HepG2 (cell line): ENCODE measurements around the gene GTF3A. TPM values are rescaled to one million over a fixed set of nuclear protein-coding genes. Genes with fewer than 3 reads are reported as not detected.
A peak's percentile ranks its signal among the peaks of the same experiment; 100 is the strongest.

Source experiments
- ATAC-seq: fragments of 200-7000 bp; cut with Tn5 transposase; 3 replicates; pipeline ENCODE4 v1.9.1; 2020; ENCODE audit warnings: mild to moderate bottlenecking, moderate library complexity
- BruUV-seq: library from RNA; stranded (reverse); fragments of 400-500 nt; replicated peaks from 2 replicates; lab custom pipeline; 2021; lab: Mats Ljungman, UMichigan
- CTCF ChIA-PET: fragments of 300-600 bp; formaldehyde crosslinking; extraction: SDS; loops from one replicate; lab custom pipeline; 2021; ENCODE audit warnings: low total read pairs, inconsistent platforms, low intra/inter-chr PET ratio; lab: Yijun Ruan, JAX
- POLR2A ChIA-PET: fragments of 350-600 bp; sonication (Branson Sonifier 250); formaldehyde crosslinking; loops from one replicate; lab custom pipeline; 2020; ENCODE audit warnings: antibody characterized with exemption, inconsistent platforms; lab: Yijun Ruan, JAX
- DNase-seq: peaks from one replicate; pipeline ENCODE4 v3.0.0-alpha.2; 2015; ENCODE audit warnings: low spot score
- FAIRE-seq: peaks from 3 replicates; lab custom pipeline; 2011; peaks lifted over from hg19 to GRCh38; lab: Jason Lieb, UNC
- H2AFZ ChIP-seq: one replicate; pipeline ENCODE4 v1.6.1; 2011; ENCODE audit warnings: low read length, inconsistent platforms
- H3K27ac ChIP-seq: fragments of 300-600 bp; 3 replicates; pipeline ENCODE4 v1.8.0; 2011; ENCODE audit warnings: mixed run types, mild to moderate bottlenecking, mixed read lengths, low read length, inconsistent platforms; ENCODE audit not compliant: insufficient read depth; ENCODE audit errors: extremely low read length
- H3K27me3 ChIP-seq, 2 experiments: fragments of 200-600 bp in 1 of 2; 2 replicates in 1 of 2; 3 replicates in 1 of 2; pipeline versions ENCODE4 v1.6.0 to v1.8.0; 2011; ENCODE audit warnings: low read length in 2 of 2, mild to moderate bottlenecking in 2 of 2, moderate library complexity in 2 of 2, inconsistent platforms in 1 of 2; ENCODE audit not compliant: insufficient read depth in 2 of 2, control insufficient read depth in 1 of 2
- H3K36me3 ChIP-seq, 2 experiments: fragments of 200-600 bp in 1 of 2; replicated peaks in 1 of 2; 2 replicates in 1 of 2; 3 replicates in 1 of 2; pipeline versions ENCODE4 v1.5.1 to v1.8.0; 2011; ENCODE audit warnings: low read length in 2 of 2, inconsistent platforms in 1 of 2; ENCODE audit not compliant: insufficient read depth in 2 of 2, control insufficient read depth in 1 of 2
- H3K4me1 ChIP-seq: 2 replicates; pipeline ENCODE4 v1.5.1; 2012; ENCODE audit warnings: low read length, inconsistent platforms; ENCODE audit not compliant: insufficient read depth
- H3K4me2 ChIP-seq: 2 replicates; pipeline ENCODE4 v1.6.0; 2011; ENCODE audit warnings: low read depth, low read length, inconsistent platforms
- H3K4me3 ChIP-seq, 3 experiments: fragments of 200-600 bp in 1 of 3; sonication (generic), shearing (Covaris generic) in 1 of 3; replicated peaks in 1 of 3; 2 replicates each; pipeline ENCODE4 v1.5.1; 2011 to 2016; ENCODE audit warnings: low read length in 3 of 3, inconsistent platforms in 2 of 3, low read depth in 2 of 3, mild to moderate bottlenecking in 2 of 3, control low read depth in 1 of 3, mixed read lengths in 1 of 3; ENCODE audit not compliant: insufficient read depth in 1 of 3
- H3K79me2 ChIP-seq: one replicate; pipeline ENCODE4 v1.6.1; 2011; ENCODE audit warnings: low read length, inconsistent platforms; ENCODE audit not compliant: insufficient read depth
- H3K9ac ChIP-seq: 2 replicates; pipeline ENCODE4 v1.6.0; 2011; ENCODE audit warnings: mild to moderate bottlenecking, low read depth, low read length, inconsistent platforms; ENCODE audit not compliant: insufficient read depth
- H3K9me3 ChIP-seq: 2 replicates; pipeline ENCODE4 v1.5.1; 2012; ENCODE audit warnings: mild to moderate bottlenecking, low read length
- H4K20me1 ChIP-seq: 2 replicates; pipeline ENCODE4 v1.6.0; 2011; ENCODE audit warnings: inconsistent platforms, mild to moderate bottlenecking, low read length, moderate library complexity; ENCODE audit not compliant: insufficient read depth
- CBX1 ChIP-seq: IDR thresholded peaks from one replicate; pipeline ENCODE4 v1.6.1; 2016; ENCODE audit warnings: antibody characterized with exemption, low read depth
- MEF2D ChIP-seq: sonication (generic); formaldehyde crosslinking; IDR thresholded peaks from 2 replicates; pipeline ENCODE4 v1.5.1; 2020; ENCODE audit warnings: mild to moderate bottlenecking, missing genetic modification reagents
- SAFB2 ChIP-seq: sonication (generic); formaldehyde crosslinking; IDR thresholded peaks from 2 replicates; pipeline ENCODE4 v1.5.1; 2020; ENCODE audit warnings: missing genetic modification reagents, low read depth, mild to moderate bottlenecking, borderline replicate concordance
- ZNF234 ChIP-seq: sonication (generic); formaldehyde crosslinking; conservative IDR thresholded peaks from 2 replicates; pipeline ENCODE4 v1.5.1; 2020; ENCODE audit warnings: mild to moderate bottlenecking, missing genetic modification reagents
- ZNF687 ChIP-seq: sonication (generic); formaldehyde crosslinking; IDR thresholded peaks from 2 replicates; pipeline ENCODE4 v1.5.1; 2020; ENCODE audit warnings: mild to moderate bottlenecking, missing genetic modification reagents, moderate library complexity
- ZNF770 ChIP-seq: sonication (generic); formaldehyde crosslinking; IDR thresholded peaks from 2 replicates; pipeline ENCODE4 v1.5.0; 2020; ENCODE audit warnings: mild to moderate bottlenecking, missing genetic modification reagents
- WGBS: methylation state at CpG from one replicate; pipeline ENCODE4 v1.1.6; 2017; ENCODE audit warnings: low lambda C conversion rate; 5-methylcytosine and 5-hydroxymethylcytosine counted together
- in situ Hi-C: cut with HindIII; loops from 2 replicates; pipeline ENCODE4 v1.10.0; 2017; ENCODE audit warnings: low pct_unique_long_range_greater_than_20kb; ENCODE audit not compliant: extremely low pct_ligation_motif_present
- intact Hi-C: fragments of 100-400 bp; cut with micrococcal nuclease; formaldehyde crosslinking; loops from one replicate; pipeline ENCODE4 v1.10.0; 2022; ENCODE audit not compliant: unreplicated experiment
- polyA plus RNA-seq, 8 experiments: library from polyadenylated mRNA; depleted of rRNA in 3 of 8; stranded (reverse) in 7 of 8; unstranded in 1 of 8; fragments of >200 nt; fragmentation: Illumina TruSeq in 4 of 8; extraction: Trizol in 4 of 8; gene quantifications; 2 replicates each; pipeline versions ENCODE4 v1.2.1 to v1.2.3, GENCODE V29; 2011 to 2016; ENCODE audit warnings: low read depth in 4 of 8, missing spikeins in 1 of 8, mixed read lengths in 1 of 8; ENCODE audit not compliant: insufficient read depth in 1 of 8
- total RNA-seq, 5 experiments: library from RNA; depleted of rRNA; stranded (reverse); fragments of >200 nt; fragmentation: Illumina TruSeq; extraction: Trizol; gene quantifications; 2 replicates each; pipeline ENCODE4 v1.2.3, GENCODE V29; 2016; ENCODE audit warnings: low read depth in 1 of 5

Gene GTF3A
- total and polyA plus RNA-seq, 2 of the 13 experiments (the other 11 are each of a cell fraction or from before 2014, with no cell fraction given), result 42.1 to 176 TPM

GRCh38 chr13:27381601-27382000 lies 42.8 kb upstream of the GTF3A start:
- ChIA-PET CTCF (no interaction called here), POLR2A (interaction anchor here (4.8 kb wide), 1 partner anchor 15 kb away, joined by 28 read pairs; no protein-coding TSS in a partner anchor)
- no TSS peak for BruUV-seq
- H3K36me3 ChIP-seq, result no peaks in the 10 kb centered on the region
- H4K20me1 ChIP-seq, result no peaks in the 10 kb centered on the region
- DNase-seq (no peak), FAIRE-seq (no peak), ATAC-seq (no peak)
- H3K4me2 ChIP-seq, result peak overlapping the region; percentile 73
- H3K9me3 ChIP-seq, result no peaks in the 10 kb centered on the region
- H3K79me2 ChIP-seq, result no peaks in the 10 kb centered on the region
- intact Hi-C loops (loop anchor here (5.0 kb wide), 1 partner anchor 391 kb away; no protein-coding TSS in a partner anchor), in situ Hi-C loops (no loop called here)
- no peak overlapping the region; a peak in 1 of 6 replicates for H3K4me3 ChIP-seq
- H3K9ac ChIP-seq, result no peak overlapping the region
- no peak overlapping the region for H2AFZ ChIP-seq
- TF ChIP-seq MEF2D, result no peak
- no peak for TF ChIP-seq ZNF770 (CRISPR knock-in tag)
- TF ChIP-seq ZNF687 (CRISPR knock-in tag), result peak; percentile 41
- no peak for TF ChIP-seq CBX1
- no peak for TF ChIP-seq ZNF234 (CRISPR knock-in tag)
- TF ChIP-seq SAFB2 (CRISPR knock-in tag), result no peak
- H3K27me3 ChIP-seq, result no peaks in the 10 kb centered on the region
- peaks cover 65% of the 10 kb centered on the region for H3K4me1 ChIP-seq
- WGBS, result 66% methylated on average over 8 of the region's 17 CpGs
- H3K27ac ChIP-seq, result no peak overlapping the region
